ENCODE measurements around the gene GNG12.

Gene GNG12

DNA sequence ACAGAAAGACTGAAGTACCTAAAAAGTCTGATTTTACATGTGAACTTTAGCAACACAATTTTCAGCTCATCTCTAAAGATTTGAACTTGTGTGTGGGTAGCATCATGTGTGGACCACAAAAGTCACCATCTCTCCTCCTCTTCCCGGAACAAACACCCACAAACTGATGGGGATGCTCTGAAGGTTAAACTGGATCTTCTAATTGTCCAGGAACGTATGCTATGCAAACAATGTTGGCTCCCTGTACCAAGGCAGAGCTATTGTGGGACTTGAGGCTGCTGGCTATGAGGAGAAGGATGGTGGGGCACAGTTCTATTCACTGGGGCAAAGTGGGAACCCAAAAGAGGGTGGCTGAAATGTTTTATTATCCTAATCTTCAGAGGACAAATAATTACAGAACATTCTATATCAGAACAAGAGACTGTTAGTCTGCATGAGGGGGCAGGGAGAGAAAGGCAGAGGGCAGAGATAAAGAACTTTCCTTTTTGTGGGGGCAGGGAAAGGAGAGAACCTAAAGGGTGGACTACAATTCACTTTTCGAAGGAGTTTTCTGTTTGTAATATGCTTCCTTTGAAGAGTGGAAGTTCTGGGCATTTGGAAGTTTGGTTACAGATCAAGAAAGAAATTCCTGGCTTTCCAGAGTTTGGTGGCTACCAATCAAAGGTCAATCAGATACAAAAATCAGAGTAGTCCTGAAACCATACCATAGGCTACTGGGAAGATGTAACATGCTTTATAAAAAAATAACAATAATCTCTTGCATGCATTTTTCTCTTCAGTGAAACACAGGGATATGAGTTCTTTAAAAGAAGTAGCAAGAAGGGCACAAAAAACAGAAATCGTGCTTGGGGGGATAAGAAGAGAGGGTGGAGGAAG lies 85.4 kb downstream of the GNG12 start:
- no peak for DNase-seq (ENCODE audit: low read depth)
- TF ChIP-seq, protein P1, sequence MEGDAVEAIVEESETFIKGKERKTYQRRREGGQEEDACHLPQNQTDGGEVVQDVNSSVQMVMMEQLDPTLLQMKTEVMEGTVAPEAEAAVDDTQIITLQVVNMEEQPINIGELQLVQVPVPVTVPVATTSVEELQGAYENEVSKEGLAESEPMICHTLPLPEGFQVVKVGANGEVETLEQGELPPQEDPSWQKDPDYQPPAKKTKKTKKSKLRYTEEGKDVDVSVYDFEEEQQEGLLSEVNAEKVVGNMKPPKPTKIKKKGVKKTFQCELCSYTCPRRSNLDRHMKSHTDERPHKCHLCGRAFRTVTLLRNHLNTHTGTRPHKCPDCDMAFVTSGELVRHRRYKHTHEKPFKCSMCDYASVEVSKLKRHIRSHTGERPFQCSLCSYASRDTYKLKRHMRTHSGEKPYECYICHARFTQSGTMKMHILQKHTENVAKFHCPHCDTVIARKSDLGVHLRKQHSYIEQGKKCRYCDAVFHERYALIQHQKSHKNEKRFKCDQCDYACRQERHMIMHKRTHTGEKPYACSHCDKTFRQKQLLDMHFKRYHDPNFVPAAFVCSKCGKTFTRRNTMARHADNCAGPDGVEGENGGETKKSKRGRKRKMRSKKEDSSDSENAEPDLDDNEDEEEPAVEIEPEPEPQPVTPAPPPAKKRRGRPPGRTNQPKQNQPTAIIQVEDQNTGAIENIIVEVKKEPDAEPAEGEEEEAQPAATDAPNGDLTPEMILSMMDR (conservative IDR thresholded peaks at IDR 0.05; ENCODE audit: low read depth, low read length) = no peak
- no peak overlapping the region for H3K4me3 ChIP-seq (ENCODE audit: low read length)

DNA sequence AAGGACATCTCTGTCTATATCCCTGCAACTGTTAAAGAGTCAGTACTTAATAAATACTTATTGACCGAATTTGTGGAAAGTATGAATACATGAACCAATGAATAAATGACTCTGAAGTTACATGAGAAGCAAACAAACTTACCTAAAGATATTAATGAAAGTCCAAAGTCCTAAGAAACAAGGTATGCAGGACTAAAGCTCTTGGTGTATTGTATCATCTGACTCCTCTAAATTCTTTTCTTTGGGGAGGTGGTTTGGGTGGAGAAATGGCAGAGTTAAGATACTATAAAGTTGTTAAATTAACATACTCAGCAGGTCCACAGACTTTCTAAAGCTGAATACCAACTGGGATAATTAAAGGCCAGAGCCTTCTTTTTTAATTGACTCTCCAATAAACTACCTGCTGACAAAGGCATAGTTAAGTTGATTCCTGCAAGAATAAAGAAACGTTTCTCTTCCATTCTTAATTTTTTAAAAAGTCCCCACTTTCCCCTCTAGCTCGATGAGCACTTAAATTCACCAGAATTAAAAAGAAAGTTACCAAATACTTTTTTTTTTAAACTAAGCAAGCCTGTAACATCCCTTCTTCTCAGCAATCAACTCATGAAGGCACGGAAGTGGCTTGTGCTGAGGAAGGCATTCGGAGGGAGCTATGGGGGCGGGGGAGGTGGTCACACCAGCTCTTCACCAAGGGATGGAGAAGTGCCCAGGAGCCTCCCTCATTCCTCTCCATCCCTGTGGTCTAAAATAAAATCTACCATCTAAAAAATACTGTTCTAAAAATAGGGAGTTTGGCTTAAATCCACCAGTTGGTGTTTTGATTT lies 87.2 kb downstream of the GNG12 start:
- DNase-seq (ENCODE audit: low read depth) = no peak
- TF ChIP-seq, protein P1 (conservative IDR thresholded peaks at IDR 0.05; ENCODE audit: low read depth, low read length) = no peak
- H3K4me3 ChIP-seq (ENCODE audit: low read length) = no peak overlapping the region

DNA sequence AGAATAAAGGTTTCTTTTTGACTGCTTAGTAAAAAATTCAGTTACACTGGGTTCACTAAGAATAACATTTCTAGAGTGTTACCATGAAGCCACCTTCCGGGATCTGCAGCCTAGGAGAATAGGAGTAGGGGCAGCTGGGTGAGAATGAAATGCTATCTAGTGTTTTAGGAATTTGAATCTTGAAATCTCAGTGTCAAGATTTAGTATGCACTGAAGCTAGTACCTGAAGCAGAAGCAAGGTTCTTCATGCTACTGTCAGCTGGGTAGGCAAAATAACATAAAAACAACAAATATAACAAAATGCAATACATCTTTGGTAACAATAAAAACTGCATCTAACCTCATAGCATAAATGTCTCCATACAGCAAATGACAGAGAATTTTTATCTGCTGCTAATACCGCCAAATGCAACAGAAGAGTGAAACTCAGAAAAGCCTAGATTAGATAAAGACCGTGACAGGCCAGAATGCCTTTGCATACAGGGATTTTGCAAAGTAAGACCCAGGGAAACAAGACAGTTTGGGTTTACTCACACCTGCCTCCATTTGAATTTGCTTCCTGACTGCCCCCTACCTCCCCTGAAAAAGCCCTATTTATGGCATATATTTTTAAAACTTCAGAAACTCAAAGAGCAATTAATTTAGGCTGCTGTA lies 90.1 kb downstream of the GNG12 start:
- no peak overlapping the region for H3K4me3 ChIP-seq (ENCODE audit: low read length)
- TF ChIP-seq, protein P1 (conservative IDR thresholded peaks at IDR 0.05; ENCODE audit: low read depth, low read length) = no peak
- DNase-seq (ENCODE audit: low read depth) = no peak

DNA sequence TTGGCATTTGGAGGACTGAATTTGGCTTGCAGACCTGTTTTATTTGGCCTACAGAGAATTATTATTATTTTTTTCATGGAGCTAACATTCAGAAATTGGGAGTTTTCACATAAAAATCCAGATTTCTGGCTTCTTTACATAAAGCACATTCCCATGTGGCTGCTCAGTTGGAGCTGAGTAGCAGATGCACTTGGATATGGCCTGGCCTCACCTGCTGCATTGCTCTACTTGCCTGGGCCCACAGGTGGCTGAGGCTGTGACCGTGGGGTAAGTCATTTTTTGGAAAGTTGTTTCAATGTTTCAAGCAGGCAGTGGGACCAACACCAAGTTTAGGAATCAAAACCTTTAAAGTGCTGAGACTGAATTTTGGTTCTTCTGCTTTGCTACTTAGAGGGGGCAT lies 91.5 kb downstream of the GNG12 start:
- H3K4me3 ChIP-seq (ENCODE audit: low read length) = no peak overlapping the region
- no peak for DNase-seq (ENCODE audit: low read depth)
- TF ChIP-seq, protein P1 (conservative IDR thresholded peaks at IDR 0.05; ENCODE audit: low read depth, low read length) = no peak

DNA sequence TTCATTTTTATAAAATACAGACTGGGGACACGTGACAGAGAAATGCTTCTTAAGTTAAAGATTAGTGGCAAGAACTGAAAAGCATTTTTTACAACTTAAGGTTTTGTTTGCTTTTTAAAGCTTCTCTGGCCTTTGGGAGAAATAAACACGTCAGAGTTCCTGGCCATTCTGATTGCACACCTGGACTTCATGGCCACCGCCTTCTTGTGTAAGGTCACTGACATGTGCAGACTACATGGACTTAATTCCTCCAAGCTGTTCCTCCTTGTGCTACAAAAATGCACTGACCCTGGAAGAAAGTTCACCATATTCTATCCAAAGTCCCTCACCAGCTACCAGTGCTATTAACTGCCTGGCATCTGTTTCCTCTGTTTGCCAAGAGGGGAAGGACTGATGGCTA lies 92.1 kb downstream of the GNG12 start:
- H3K4me3 ChIP-seq (ENCODE audit: low read length) = no peak overlapping the region
- TF ChIP-seq, protein P1 (conservative IDR thresholded peaks at IDR 0.05; ENCODE audit: low read depth, low read length) = no peak
- DNase-seq (ENCODE audit: low read depth) = no peak

DNA sequence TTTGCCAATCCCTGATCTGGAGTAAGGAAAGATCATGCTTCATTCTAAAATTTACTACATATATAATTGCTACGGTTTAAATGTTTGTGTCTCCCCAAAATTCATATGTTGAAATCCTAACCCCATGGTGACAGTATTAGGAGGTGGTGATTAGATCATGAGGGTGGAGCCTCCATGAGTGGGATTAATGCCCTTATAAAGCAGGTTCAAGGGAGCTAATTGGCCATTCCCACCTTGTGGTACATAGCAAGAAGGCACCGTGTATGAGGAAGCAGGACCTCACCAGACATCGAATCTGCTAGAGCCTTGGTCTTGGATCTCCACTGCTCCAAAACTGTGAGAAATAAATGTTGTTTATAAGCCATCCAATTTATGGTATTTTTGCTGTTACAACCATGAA lies 92.7 kb downstream of the GNG12 start:
- no peak overlapping the region for H3K4me3 ChIP-seq (ENCODE audit: low read length)
- TF ChIP-seq, protein P1 (conservative IDR thresholded peaks at IDR 0.05; ENCODE audit: low read depth, low read length) = no peak
- DNase-seq (ENCODE audit: low read depth) = no peak

All from retinal pigment epithelial cell (primary cell).